ENCODE measurements around the gene STN1. TPM values are rescaled to one million over a fixed set of nuclear protein-coding genes. Genes with fewer than 3 reads are reported as not detected.

Gene STN1
- total RNA-seq, 2 experiments from 2014 or later: 53.3 to 54.8 TPM

DNA sequence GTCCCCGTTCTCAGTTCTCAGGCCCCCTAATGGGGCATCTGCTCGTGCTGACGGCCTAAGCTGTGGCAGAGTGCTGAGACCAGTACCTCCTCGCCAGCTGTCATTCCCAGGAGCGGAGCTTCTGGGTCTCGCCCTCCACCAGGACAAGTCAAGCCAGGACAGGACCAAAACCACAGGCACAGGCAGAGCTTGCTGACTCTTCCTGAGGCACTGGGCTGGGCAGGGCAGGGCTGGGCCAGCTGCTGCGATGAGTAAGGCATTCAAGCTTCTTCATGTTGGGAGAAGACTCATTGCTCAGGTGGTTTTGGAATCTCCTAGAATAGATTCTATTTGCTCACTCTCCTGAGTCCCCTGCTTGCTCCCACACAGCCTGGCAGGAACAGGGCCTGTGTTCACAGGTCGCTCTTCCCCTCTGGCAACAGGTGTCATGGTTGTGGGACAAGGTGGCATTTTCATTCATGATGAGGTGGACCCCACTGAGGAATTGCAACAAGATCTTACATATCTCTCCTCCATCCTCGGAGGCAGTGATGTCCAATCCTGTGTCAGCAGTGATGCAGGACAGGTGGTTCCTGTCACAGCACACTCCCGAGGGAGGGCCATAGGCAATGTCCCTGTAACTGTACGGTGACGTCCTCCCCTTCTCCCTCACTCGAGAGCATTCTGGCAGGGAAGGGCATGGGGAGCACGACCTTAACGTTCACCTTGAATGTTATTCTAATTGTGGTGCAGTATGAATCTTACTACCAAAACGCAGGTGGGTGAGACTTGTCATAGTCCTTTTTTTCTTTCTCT is 45.6 kb downstream of the STN1 start:
- no peak overlapping the region for H3K4me3 Mint-ChIP-seq
- H3K9me3 Mint-ChIP-seq: no peaks in the 10 kb centered on the region
- no peak overlapping the region for H3K27ac Mint-ChIP-seq
- H3K4me1 Mint-ChIP-seq (ENCODE audit: low read depth): no peaks in the 10 kb centered on the region
- intact Hi-C loops (cut with micrococcal nuclease): no loop called here
- no peak for DNase-seq
- CTCF ChIA-PET: interaction anchor here (0.8 to 1.3 kb wide), 3 partner anchors 13 to 160 kb away, joined by 3 to 4 read pairs (median 3); no protein-coding TSS in a partner anchor
- no peaks in the 10 kb centered on the region for H3K27me3 Mint-ChIP-seq (ENCODE audit: low read depth)
- H3K36me3 Mint-ChIP-seq (ENCODE audit: low read depth): peaks cover 4% of the 10 kb centered on the region

DNA sequence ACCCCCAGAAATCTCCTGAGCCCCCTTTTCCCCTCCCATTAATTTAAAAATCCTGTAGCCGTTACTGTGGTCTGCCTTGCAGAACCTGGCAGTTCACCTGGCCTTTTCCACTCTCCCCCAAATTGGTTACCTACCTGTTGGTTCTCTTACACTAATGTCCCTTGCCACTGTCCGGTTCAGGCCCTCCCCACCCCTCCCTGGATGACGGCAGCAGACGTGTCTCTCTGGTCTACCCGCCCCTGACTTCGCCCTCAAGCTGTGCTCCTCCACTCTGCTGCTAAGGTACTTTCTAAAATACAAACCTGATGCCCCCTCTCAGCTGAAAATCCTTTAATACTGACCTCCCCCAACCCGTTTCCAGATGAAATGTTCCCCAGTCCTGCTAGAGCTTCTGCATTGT is 47.0 kb downstream of the STN1 start:
- Mint-ChIP-seq H3K9me3 (peaks cover 2% of the 10 kb centered on the region), H3K4me3 (no peak overlapping the region), H3K27ac (no peak overlapping the region), H3K36me3 (ENCODE audit: low read depth) (peaks cover 4% of the 10 kb centered on the region), H3K27me3 (ENCODE audit: low read depth) (no peaks in the 10 kb centered on the region), H3K4me1 (ENCODE audit: low read depth) (no peaks in the 10 kb centered on the region)
- CTCF ChIA-PET: interaction anchor here (1.1 kb wide), 1 partner anchor 14 kb away, joined by 3 read pairs; no protein-coding TSS in a partner anchor
- DNase-seq: no peak
- intact Hi-C loops (cut with micrococcal nuclease): no loop called here

DNA sequence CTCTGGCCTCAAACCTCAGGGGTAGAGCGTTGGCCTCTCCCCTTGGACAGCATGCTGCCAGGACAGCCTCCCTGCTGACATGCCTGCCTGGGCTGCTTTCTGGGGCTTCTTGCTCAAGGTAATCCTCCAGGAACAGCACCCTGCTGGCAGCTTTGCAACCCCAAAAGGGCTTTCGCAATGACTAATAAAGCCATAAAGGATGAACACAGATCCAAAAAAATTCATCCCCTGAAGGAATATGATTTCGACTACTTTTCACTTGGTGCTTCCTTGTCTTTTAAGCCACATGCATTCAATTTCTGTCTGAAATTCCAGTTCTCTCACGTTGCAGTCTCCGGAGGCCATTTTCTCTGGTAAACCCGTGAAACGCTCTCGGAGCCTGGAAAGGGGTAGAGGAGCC is 47.5 kb downstream of the STN1 start:
- no peak for DNase-seq
- Mint-ChIP-seq H3K36me3 (ENCODE audit: low read depth) (peaks cover 4% of the 10 kb centered on the region), H3K27me3 (ENCODE audit: low read depth) (no peaks in the 10 kb centered on the region), H3K4me3 (no peak overlapping the region), H3K27ac (no peak overlapping the region), H3K4me1 (ENCODE audit: low read depth) (no peaks in the 10 kb centered on the region), H3K9me3 (peaks cover 6% of the 10 kb centered on the region)
- intact Hi-C loops (cut with micrococcal nuclease): no loop called here
- CTCF ChIA-PET: no interaction called here

DNA sequence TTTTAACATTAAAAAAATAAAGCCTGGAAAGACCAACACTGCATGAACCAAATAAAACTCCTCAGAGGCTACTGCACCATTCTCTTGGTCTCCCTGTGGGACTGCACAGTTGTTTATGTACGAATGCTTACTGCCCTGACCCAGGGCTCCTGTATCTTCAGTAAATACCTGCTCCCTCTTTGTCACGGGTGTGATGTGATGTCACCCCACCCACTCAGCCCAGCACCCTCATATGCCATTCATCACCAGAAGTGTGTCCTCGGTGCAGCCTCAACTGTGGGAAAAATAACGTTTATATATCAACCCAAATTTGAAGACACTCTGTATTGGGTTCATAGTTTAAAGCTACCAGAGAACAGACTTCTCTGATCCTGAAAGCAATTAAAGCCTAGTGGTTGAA is 48.6 kb downstream of the STN1 start:
- intact Hi-C loops (cut with micrococcal nuclease): no loop called here
- H3K36me3 Mint-ChIP-seq (ENCODE audit: low read depth): peaks cover 8% of the 10 kb centered on the region
- CTCF ChIA-PET: interaction anchor here (1.1 kb wide), 1 partner anchor 157 kb away, joined by 5 read pairs; no protein-coding TSS in a partner anchor
- no peaks in the 10 kb centered on the region for H3K27me3 Mint-ChIP-seq (ENCODE audit: low read depth)
- no peaks in the 10 kb centered on the region for H3K4me1 Mint-ChIP-seq (ENCODE audit: low read depth)
- H3K4me3 Mint-ChIP-seq: no peak overlapping the region
- DNase-seq: no peak
- H3K27ac Mint-ChIP-seq: no peak overlapping the region
- H3K9me3 Mint-ChIP-seq: peaks cover 16% of the 10 kb centered on the region

DNA sequence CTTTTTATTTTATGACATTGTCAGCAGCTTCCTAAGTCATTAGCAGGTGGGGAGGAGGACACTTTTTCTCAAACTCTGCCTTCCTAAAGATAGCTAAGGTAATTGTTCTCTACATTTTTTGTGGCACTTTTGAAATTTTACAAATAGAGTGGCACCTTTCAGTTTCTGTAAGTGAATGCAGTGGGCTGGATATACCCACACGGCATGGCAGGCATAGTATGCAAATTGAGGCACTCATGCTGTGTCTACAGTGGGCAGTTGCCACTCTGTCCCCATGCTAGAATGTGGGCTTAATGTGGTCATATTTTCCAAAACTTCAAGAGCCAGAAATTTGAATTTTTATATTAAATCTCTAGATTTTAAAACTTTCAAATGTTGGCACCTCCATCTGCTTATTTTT is 49.8 kb downstream of the STN1 start:
- peaks cover 13% of the 10 kb centered on the region for H3K36me3 Mint-ChIP-seq (ENCODE audit: low read depth)
- no peak for DNase-seq
- peaks cover 19% of the 10 kb centered on the region for H3K9me3 Mint-ChIP-seq
- H3K27me3 Mint-ChIP-seq (ENCODE audit: low read depth): no peaks in the 10 kb centered on the region
- intact Hi-C loops (cut with micrococcal nuclease): no loop called here
- H3K4me3 Mint-ChIP-seq: no peak overlapping the region
- H3K4me1 Mint-ChIP-seq (ENCODE audit: low read depth): no peaks in the 10 kb centered on the region
- CTCF ChIA-PET: interaction anchor here (0.5 to 1.9 kb wide), 3 partner anchors 110 to 156 kb away, joined by 3 to 5 read pairs (median 5); no protein-coding TSS in a partner anchor
- no peak overlapping the region for H3K27ac Mint-ChIP-seq

DNA sequence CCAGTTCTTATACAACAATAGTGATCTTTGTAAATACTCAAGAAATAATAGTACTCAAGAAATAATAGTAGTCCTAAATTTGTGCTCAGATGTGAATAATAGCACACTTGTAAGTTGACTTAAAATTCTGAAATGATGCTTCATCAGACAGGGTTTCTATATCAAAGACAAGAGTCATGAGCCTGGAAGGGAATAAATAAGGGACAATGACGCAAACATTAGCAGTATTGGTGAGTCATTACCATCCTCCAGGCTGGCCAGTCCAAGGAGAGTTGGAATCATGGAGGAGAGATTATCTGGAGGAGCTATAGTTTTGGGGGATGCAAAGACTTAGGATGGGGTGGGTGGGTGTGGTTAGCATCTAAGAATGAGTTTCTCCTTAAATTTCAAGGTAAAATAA is 56.5 kb downstream of the STN1 start:
- CTCF ChIA-PET: interaction anchor here (1.1 to 3.3 kb wide), 5 partner anchors 10 to 188 kb away, joined by 3 to 16 read pairs (median 4); no protein-coding TSS in a partner anchor
- Mint-ChIP-seq H3K4me1 (ENCODE audit: low read depth) (no peaks in the 10 kb centered on the region), H3K9me3 (peaks cover 19% of the 10 kb centered on the region), H3K27me3 (ENCODE audit: low read depth) (peaks cover 6% of the 10 kb centered on the region), H3K4me3 (no peak overlapping the region), H3K36me3 (ENCODE audit: low read depth) (peaks cover 9% of the 10 kb centered on the region), H3K27ac (no peak overlapping the region)
- DNase-seq: no peak
- intact Hi-C loops (cut with micrococcal nuclease): no loop called here

DNA sequence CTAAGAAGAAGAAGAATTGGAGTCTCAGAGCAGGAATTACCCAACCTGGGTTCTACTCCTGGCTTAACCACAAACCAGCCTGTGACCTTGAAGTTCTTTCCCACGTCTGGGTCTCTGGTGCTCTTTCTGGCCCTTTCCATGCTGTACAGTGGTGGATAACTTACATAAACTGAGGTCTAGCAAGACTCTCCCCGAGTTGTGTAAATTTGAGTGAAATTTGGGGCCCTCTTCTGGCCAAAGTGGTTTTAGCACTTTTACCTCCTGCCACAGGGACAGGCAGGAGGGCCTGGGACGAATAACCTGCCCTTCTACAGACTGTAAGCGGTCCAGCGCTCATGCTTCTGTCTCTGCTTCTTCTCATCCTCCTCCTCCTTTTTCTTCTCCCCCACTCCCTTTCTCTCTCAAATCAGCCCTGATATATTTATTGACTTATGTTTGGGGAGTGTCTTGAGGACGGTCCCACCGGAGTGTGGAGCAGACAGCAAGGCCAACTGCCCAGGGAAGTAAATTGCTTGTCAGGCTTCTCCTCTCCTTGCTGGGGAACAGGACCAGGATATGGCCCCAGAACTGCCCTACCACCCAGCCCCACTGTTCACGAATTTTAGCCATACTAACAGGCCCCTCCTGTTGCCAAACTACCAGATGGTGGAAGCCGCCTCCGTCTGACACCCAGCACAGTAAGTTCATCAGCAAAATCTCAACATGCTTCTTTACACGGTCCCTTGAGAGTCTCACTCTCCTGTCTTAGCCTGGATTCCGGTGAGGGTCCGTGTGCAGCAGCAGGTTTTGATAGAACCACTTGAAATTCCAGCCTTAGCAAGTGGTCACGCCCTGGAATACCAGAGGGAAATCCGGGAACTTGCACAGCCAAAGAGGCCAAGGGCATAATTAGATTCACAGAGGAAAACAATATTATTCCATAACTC is 58.6 kb downstream of the STN1 start:
- Mint-ChIP-seq H3K27me3 (ENCODE audit: low read depth) (peaks cover 17% of the 10 kb centered on the region), H3K27ac (no peak overlapping the region), H3K4me3 (no peak overlapping the region), H3K4me1 (ENCODE audit: low read depth) (peaks cover 3% of the 10 kb centered on the region), H3K36me3 (ENCODE audit: low read depth) (peaks cover 5% of the 10 kb centered on the region), H3K9me3 (peaks cover 3% of the 10 kb centered on the region)
- DNase-seq: peak; percentile 79
- CTCF ChIA-PET: interaction anchor here (0.6 to 3.9 kb wide), 7 partner anchors 11 to 197 kb away, joined by 3 to 51 read pairs (median 4); no protein-coding TSS in a partner anchor
- intact Hi-C loops (cut with micrococcal nuclease): loop anchor here (1.0 to 2.0 kb wide), 4 partner anchors 107 to 261 kb away; no protein-coding TSS in a partner anchor

DNA sequence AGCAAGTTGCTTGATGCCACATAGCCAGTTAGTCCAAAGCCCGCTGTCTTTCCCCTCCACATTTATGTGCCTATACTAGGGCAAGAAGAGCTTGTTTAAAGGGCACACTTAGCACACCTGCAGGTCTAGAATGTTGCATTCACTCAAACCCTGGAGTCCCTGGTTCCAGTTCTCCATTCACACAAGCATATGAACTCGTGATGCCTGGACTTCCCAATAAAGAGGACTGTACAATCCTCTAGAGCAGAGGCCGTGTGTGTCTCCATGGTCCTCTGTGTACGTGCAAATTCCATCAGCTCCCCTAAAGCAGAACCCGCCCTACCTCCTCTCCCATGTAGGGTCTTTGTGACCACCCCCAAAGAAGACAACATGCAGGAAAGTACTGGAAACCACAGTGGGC is 59.6 kb downstream of the STN1 start:
- Mint-ChIP-seq H3K27ac (no peak overlapping the region), H3K4me3 (no peak overlapping the region)

DNA sequence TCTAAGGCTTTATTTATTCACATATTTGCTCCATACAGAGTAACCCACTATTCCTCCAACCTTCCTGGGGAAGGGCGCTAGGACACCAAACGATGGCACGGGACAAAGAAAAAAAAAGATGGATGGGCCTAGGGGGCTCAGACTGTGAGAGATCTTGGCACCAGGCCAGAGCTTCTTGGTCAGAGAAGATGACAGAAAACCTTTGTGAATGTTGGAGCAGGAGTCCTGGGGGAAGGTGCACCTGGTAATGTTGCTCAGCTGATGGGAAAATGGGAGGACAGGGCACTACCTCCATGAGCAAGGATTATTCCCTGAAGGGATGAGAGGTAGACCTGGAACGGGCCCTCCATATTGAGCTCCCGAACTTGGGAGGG is 61.2 kb downstream of the STN1 start:
- no peaks in the 10 kb centered on the region for H3K36me3 Mint-ChIP-seq (ENCODE audit: low read depth)
- H3K9me3 Mint-ChIP-seq: no peaks in the 10 kb centered on the region
- H3K27me3 Mint-ChIP-seq (ENCODE audit: low read depth): peaks cover 29% of the 10 kb centered on the region
- DNase-seq: no peak
- peaks cover 3% of the 10 kb centered on the region for H3K4me1 Mint-ChIP-seq (ENCODE audit: low read depth)
- intact Hi-C loops (cut with micrococcal nuclease): no loop called here
- CTCF ChIA-PET: interaction anchor here (0.6 to 3.9 kb wide), 9 partner anchors 9 to 284 kb away, joined by 3 to 51 read pairs (median 3); no protein-coding TSS in a partner anchor
- H3K4me3 Mint-ChIP-seq: no peak overlapping the region
- no peak overlapping the region for H3K27ac Mint-ChIP-seq

More for the DNA sequence above, 59.6 kb downstream of the STN1 start:
- Mint-ChIP-seq H3K9me3 (no peaks in the 10 kb centered on the region), H3K4me1 (ENCODE audit: low read depth) (peaks cover 3% of the 10 kb centered on the region), H3K27me3 (ENCODE audit: low read depth) (peaks cover 27% of the 10 kb centered on the region), H3K36me3 (ENCODE audit: low read depth) (no peaks in the 10 kb centered on the region)
- CTCF ChIA-PET: interaction anchor here (0.5 to 3.9 kb wide), 13 partner anchors 10 to 756 kb away, joined by 3 to 51 read pairs (median 4); no protein-coding TSS in a partner anchor
- DNase-seq: no peak
- intact Hi-C loops (cut with micrococcal nuclease): loop anchor here (2.0 kb wide), 3 partner anchors 106 to 260 kb away; no protein-coding TSS in a partner anchor

DNA sequence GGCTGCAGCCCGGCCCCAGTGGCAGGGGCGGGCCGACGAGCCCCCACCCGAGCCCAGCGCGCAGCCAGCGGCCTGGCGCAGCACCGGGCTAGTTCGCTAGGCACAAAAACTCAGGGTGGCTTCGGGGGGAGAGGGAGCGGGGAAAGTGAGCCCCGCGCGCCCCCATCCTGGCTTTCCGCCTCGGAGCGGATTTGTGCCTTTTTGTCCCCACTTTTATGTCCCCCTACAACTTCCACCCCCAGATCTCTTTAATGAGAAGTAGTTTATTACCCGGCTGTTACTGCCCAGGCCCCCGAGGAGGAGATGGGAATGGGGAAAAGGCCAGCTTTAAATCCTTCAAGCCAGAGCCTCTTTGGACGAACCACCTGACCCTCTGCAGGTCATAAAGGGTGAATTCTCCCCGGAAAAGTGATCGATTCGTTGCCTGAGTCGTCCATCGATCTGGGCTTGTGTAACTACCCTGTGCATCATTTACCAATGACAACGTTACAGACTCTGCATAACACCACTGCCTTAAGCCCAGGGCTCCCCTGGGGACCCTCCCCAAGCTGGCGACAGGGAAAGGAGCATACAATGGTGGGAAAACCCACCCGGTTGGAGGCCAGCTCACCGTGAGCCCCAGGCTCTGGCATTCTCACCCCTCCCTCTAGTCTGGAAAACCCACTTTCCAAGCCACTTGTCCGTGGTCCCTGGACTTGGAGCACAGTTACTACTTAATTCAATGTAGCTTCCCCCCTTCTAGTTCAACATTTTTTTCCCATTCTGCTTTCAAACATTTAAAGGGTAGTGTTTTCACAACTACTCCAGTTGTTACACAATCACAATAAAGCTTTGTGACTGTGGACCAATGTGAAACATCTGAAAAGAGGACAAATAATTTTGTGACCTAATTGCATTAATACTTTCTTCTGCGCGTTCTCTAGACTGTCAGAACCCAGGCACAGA is 61.9 kb downstream of the STN1 start:
- Mint-ChIP-seq H3K27me3 (ENCODE audit: low read depth) (peaks cover 29% of the 10 kb centered on the region), H3K4me1 (ENCODE audit: low read depth) (peaks cover 3% of the 10 kb centered on the region), H3K9me3 (no peaks in the 10 kb centered on the region), H3K27ac (no peak overlapping the region), H3K4me3 (peak overlapping the region; percentile 46), H3K36me3 (ENCODE audit: low read depth) (no peaks in the 10 kb centered on the region)
- DNase-seq: no peak
- CTCF ChIA-PET: interaction anchor here (0.8 to 3.9 kb wide), 7 partner anchors 10 to 144 kb away, joined by 3 to 51 read pairs (median 3); no protein-coding TSS in a partner anchor
- intact Hi-C loops (cut with micrococcal nuclease): no loop called here

DNA sequence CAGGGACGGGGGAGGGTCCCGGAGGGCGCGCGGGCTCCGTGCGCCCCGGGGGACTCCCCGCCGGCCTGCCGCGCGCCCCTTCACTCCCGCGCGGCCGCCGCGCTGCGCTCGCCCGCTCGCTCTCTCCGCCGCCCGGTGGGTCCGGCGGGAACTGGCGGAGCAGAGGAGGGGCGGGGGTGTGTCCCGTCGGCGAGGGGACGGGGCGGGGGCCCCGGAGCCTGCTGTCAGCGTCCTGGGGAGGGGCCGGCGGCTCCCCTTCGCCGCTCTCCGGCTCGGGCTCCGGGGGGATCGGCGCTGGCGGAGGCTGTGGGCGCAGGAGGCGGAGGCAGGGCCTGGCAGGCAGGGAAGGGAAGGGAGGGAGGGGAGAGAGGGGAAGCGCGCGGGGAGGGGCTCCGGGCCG is 62.6 kb downstream of the STN1 start, which contains the start of gene SH3PXD2A:
TSS of gene SH3PXD2A (minus strand) at position 153 of the 400 bp plus-strand sequence. CDS start 310 bp downstream, outside the sequence.
- intact Hi-C loops (cut with micrococcal nuclease): no loop called here

More for the DNA sequence above, 62.6 kb downstream of the STN1 start, which contains the start of gene SH3PXD2A:
- H3K27me3 Mint-ChIP-seq (ENCODE audit: low read depth): peaks cover 29% of the 10 kb centered on the region
- no peak within 1 kb of the TSS for H3K27ac Mint-ChIP-seq
- peak; percentile 22 for DNase-seq
- H3K9me3 Mint-ChIP-seq: no peaks in the 10 kb centered on the region
- H3K4me3 Mint-ChIP-seq: peak within 1 kb of the TSS; percentile 69
- H3K4me1 Mint-ChIP-seq (ENCODE audit: low read depth): peaks cover 3% of the 10 kb centered on the region
- H3K36me3 Mint-ChIP-seq (ENCODE audit: low read depth): no peaks in the 10 kb centered on the region
- CTCF ChIA-PET: interaction anchor here (1.1 to 3.9 kb wide), 7 partner anchors 9 to 144 kb away, joined by 3 to 51 read pairs (median 4); no protein-coding TSS in a partner anchor

Data from activated naive CD4-positive, alpha-beta T cell treated with anti-CD3 and anti-CD28 coated beads for 36 hours (primary cell).